22Rv1 (cell line): ENCODE data around the gene ACSS3.

ENCODE experiments used
- CTCF ChIP-seq: fragments of 450-650 bp; IDR thresholded peaks from 2 replicates; pipeline ENCODE4 v1.5.1; 2017; ENCODE audit warnings: mild to moderate bottlenecking
- ZFX ChIP-seq: fragments of 450-650 bp; IDR thresholded peaks from 2 replicates; pipeline ENCODE4 v1.6.1; 2017; ENCODE audit warnings: antibody characterized with exemption, borderline replicate concordance

DNA sequence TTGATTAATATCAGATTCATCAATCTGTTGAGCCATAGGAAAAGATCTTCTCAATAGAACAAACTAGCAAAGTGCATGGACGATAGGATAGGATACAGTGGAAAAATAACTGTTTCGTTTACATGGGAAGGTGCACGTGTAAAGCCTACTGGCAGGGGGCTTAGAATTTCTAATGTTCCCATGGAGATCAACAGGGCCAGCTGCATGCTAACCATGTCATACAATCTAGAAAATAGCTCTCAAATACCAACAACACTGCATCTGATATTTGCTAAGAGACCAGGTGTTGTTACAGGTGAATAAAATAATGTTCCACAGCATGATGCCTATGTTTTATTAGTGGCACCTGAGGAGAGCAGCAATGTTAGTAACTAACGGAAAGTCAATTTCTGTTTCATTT lies 72.5 kb downstream of the ACSS3 start:
- TF ChIP-seq CTCF = no peak
- TF ChIP-seq ZFX = no peak
